Skin of body (tissue), 2 donors: ENCODE measurements around the gene C14orf93. TPM values are rescaled to one million over a fixed set of nuclear protein-coding genes. Genes with fewer than 3 reads are reported as not detected.
"Not testable (repeated sequence)": the region's sequence is repeated elsewhere in the genome, so short reads cannot be mapped to it uniquely, and the experiment has no call there.

Experiments
- DNase-seq: peaks from one replicate; lab custom pipeline; 2025; lab: John Stamatoyannopoulos, UW
- total RNA-seq: library from RNA; depleted of rRNA; stranded (reverse); fragments of >200 nt; gene quantifications from one replicate; pipeline ENCODE4 v1.2.3, GENCODE V29; 2014

Gene C14orf93
- total RNA-seq, 1 donor from 2014 or later = 7.7 TPM

GRCh38 chr14:22976620-22977433 is 33.1 kb downstream of the C14orf93 start:
- peak; percentile 8 for DNase-seq

GRCh38 chr14:22974530-22975313 is 35.2 kb downstream of the C14orf93 start:
- DNase-seq = no peak

GRCh38 chr14:22973217-22974032 is 36.5 kb downstream of the C14orf93 start:
- peak; percentile 27 for DNase-seq

- DNase-seq = no peak
Observed at GRCh38 chr14:22972313-22972930, 37.5 kb downstream of the C14orf93 start.

- DNase-seq = no peak
Observed at GRCh38 chr14:22971152-22971551, 38.8 kb downstream of the C14orf93 start.

GRCh38 chr14:22966783-22967269 is 43.1 kb downstream of the C14orf93 start:
- no peak for DNase-seq

GRCh38 chr14:22965916-22966782 is 43.8 kb downstream of the C14orf93 start:
- not testable (repeated sequence) for DNase-seq

- no peak for DNase-seq
Observed at GRCh38 chr14:22962061-22962676, 47.8 kb downstream of the C14orf93 start.

GRCh38 chr14:22955702-22956569 is 54.0 kb downstream of the C14orf93 start:
- DNase-seq = no peak

GRCh38 chr14:22952418-22952817 is 57.5 kb downstream of the C14orf93 start:
- DNase-seq = no peak

- DNase-seq = not testable (repeated sequence)
Observed at GRCh38 chr14:22951795-22952194, 58.1 kb downstream of the C14orf93 start.

GRCh38 chr14:22945642-22946041 is 64.3 kb downstream of the C14orf93 start:
- DNase-seq = no peak

GRCh38 chr14:22939684-22940083 is 70.3 kb downstream of the C14orf93 start:
- no peak for DNase-seq

Other genes starting within 250 kb of the C14orf93 start
- gene OXA1L, start 243.5 kb downstream of the C14orf93 start, total RNA-seq = 52.7 TPM
- gene SLC7A7, start 194.7 kb downstream of the C14orf93 start, total RNA-seq = 6.8 TPM
- gene MRPL52, start 180.3 kb downstream of the C14orf93 start, total RNA-seq = 26.3 TPM
- 171 TPM for gene MMP14, start 173.6 kb downstream of the C14orf93 start, total RNA-seq
- gene LRP10, start 138.4 kb downstream of the C14orf93 start, total RNA-seq = 22.9 TPM
- gene REM2, start 126.9 kb downstream of the C14orf93 start, total RNA-seq = not detected
- gene RBM23, start 91.0 kb downstream of the C14orf93 start, total RNA-seq = 50.2 TPM
- 39.5 TPM for gene PRMT5, start 80.8 kb downstream of the C14orf93 start, total RNA-seq
- 46.3 TPM for gene HAUS4, start 53.1 kb downstream of the C14orf93 start, total RNA-seq
- 44.7 TPM for gene AJUBA, start 27.6 kb downstream of the C14orf93 start, total RNA-seq
- gene PSMB5, start 24.8 kb upstream of the C14orf93 start, total RNA-seq = 115 TPM
- gene PSMB11, start 32.1 kb upstream of the C14orf93 start, total RNA-seq = not detected
- gene CDH24, start 47.4 kb upstream of the C14orf93 start, total RNA-seq = 3.4 TPM
- 93.9 TPM for gene ACIN1, start 85.0 kb upstream of the C14orf93 start, total RNA-seq
- gene C14orf119, start 85.4 kb upstream of the C14orf93 start, total RNA-seq = 30.8 TPM
- not detected for gene CIROP, start 94.8 kb upstream of the C14orf93 start, total RNA-seq
- gene CEBPE, start 109.1 kb upstream of the C14orf93 start, total RNA-seq = 1.5 TPM
- gene SLC7A8, start 173.5 kb upstream of the C14orf93 start, total RNA-seq = 27.5 TPM
- not detected for gene RNF212B, start 227.8 kb upstream of the C14orf93 start, total RNA-seq